GM19324 (cell line): Measurements from ENCODE around the gene ZNF37A.
"Not testable (repeated sequence)": the region's sequence is repeated elsewhere in the genome, so short reads cannot be mapped to it uniquely, and the experiment has no call there.

ENCODE experiments used
- ATAC-seq: cut with Tn5 transposase; IDR thresholded peaks from one replicate; pipeline ENCODE4 v1.9.1; 2021; ENCODE audit warnings: mild to moderate bottlenecking, moderate library complexity; ENCODE audit not compliant: unreplicated experiment, low FRiP score

ZNF37A gene

DNA sequence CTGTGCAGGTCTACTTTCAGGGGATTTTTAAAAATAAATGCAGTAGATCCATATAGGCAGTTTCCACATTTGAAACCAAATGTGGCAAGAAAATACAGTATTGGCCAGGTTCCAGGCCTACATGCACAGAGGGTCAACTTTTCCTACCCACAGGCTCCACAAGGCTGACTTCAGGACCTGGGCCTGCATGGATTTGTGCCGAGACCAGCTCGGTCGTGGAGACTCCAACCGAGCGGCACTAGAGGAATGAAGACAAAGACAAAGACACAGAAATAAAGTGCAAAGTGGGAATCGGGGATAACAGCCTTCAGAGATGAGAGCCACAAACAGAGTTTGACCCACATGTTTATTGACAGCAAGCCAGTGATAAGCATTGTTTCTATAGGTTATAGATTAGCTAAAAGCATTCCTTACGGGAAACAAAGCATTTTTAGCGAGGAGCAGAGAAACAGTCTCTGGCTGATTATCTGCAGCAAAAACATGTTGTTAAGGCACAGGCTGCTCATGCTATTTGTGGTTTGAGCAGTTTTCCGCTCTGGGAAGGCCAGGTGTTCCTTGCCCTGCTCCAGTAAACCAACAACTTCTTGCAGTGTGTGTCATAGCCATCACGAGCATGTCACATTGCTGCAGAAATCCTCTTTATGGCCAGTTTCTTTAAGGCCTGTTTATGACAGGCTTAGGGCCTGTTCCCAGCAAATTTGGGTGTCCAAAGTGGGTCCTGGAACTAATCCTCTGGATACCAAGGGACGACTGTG, 52.6 kb downstream of the ZNF37A start:
- no peak for ATAC-seq

DNA sequence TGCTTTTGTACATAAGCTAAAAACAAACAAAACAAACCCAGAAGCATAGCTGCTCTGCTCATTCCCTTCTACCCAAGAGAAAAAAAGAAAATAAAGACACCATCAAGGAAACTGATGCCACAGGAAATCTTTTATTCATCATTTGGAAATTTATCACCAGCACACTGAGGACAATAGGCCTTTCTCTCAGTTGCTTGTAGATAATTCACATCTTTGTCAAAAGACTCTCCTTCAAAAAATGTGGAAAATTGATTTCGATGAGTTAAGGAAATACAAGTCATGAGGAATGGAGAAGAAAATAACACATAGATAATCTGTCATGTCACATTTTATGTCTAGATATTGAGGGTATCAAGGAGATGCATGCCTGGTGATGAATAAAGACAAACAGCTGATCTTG, 53.5 kb downstream of the ZNF37A start:
- ATAC-seq, result no peak

DNA sequence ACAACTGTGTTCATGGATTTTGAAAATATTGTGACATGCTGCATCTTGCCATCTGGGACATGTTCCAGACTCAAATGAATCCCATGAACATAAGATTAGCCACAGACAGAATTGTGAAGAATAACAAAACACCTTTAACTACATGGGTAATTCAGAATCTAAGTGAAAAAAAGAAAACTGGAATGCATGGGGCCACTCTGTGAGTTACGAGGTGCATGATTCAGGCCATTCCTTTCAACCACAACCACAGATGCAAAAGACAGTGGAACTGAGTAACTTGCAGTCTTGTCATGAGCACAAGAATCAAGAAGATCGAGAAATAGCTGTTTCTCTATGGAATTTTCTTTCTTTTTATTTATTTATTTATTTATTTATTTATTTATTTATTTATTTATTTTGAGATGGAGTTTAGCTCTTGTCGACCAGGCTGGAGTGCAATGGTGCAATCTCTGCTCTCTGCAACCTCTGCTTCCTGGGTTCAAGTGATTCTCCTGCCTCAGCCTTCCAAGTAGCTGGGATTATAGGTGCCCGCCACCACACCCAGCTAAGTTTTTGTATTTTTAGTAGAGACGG, 56.8 kb downstream of the ZNF37A start:
- not testable (repeated sequence) for ATAC-seq

DNA sequence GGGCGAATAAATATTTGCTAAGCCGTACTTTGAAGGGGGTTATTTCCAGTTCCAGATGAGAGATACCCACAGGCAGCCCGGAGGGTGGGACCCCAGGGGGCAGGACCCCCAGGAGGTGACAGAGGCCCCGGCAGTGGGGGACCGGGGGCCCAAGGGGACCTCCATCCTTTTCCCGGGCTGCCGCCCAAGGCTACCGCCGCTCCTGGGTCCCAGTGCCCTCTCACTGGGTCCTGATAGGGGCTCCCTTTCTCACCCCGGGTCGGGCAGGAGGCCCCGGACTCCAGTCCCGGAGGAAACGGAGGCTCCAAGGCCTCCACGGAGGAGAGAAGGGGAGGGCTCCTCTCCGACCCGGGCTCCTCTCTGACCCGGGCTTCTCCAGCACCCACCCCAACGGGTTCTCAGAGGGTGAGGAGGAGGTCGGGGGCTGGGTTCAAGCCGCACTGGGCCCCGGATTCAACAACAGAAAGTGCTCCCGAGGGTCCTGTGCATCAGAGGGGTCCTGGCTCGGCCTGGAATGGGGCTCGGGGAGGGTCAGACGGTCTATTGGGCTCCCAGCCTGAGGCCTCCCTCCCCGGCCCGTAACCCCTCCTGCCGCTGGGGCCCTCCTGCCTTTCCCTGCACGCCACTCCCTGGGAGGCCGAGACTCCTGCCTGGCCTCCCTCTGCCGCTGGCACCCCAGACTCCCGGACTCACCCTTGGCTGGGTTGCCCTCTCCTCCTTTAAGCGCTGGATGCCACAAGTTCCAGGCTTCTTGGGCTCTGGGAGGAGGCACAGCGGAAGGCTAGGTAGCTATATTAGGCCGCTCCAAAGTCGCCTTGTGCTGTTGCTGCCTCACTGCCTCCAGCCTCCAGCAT, 62.5 kb downstream of the ZNF37A start:
- ATAC-seq, result no peak

DNA sequence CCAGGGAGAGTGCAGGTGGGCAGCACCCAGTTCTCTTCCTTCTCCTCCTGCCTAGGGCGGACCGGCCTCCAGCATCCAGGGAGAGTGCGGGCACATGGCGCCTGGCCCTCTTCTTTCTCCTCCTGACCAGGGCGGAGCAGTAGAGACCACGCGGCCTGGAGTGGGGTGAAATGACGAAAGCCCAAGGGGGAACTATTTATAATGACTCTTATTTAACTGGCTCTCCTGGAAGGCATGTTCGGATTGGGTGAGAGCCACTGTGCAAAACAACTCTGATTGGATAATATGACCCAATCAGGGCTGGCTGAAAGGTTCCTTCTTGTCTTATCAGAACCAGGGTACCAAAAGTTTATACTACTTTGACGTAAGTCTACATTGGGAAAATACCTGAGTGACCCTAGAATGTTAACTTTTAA, 63.1 kb downstream of the ZNF37A start:
- no peak for ATAC-seq

DNA sequence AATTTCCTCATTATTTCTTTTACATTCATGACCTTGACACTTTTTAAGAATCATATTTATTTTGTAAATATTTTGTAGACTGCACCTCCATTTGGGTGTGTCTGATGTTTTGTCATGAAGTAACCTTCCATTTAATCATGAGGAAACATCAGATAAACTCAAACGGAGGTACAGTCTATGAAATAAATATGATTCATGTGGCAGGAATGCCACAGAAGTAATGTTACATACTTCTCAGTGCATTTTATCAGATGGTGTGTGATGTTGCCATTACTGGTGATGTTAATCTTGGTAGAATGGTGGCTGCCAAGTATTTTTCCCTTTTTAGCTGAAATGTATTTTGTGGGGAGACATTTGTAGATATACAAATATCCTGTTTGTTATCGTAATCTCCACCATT, 64.9 kb downstream of the ZNF37A start:
- no peak for ATAC-seq

DNA sequence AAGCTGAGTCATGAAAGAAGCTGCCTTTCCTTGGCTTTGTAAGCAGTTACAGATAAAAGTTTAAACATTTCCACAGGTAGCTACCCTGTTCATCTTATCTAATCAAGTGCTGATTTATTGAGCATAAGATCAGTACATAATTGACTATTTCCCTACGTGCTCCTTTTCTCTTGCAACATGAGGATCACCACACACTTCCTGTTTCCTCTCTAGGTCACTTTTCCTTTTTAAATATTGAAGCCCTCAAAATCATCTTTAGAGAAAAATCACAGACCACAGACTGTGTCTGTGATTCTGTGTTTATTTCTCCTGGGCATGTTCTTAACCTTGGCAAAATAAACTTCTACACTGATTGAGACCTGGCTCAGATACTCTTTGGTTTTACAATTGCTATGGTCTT, 69.5 kb downstream of the ZNF37A start:
- ATAC-seq, result no peak

DNA sequence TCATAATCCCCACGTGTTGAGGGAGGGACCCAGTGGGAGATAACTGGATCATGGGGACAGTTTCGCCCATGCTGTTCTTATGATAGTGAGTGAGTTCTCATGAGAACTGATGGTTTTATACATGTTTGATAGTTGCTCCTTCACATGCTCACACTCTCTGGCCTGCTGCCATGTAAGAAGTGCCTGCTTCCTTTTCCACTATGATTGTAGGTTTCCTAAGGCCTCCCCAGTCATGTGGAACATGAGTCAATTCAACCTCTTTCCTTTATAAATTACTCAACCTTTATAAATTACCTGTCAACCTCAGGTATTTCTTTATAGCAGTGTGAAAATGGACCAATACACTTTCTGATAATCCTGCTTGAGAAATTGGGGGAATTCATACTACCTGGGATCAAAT, 80.2 kb downstream of the ZNF37A start:
- ATAC-seq, result no peak

DNA sequence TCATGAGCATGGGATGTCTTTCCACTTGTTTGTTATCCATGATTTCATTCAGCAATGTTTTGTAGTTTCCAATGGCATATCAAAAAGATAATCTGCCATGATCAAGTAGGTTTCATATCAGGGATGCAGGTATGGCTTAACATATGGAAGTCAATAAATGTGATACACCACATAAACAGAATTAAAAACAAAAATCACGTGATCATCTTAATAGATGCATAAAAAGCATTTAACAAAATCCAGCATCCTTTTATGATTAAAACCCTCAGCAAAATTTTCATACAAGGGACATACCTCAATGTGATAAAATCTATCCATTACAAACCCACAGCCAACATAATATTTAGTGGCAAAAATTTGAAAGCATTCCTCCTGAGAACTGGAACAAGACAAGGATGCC, 90.3 kb downstream of the ZNF37A start:
- ATAC-seq, result no peak
